HepG2 (cell line): ENCODE results near the gene TBC1D5. TPM values are rescaled to one million over a fixed set of nuclear protein-coding genes. Genes with fewer than 3 reads are reported as not detected.

Experiments
- ATAC-seq: fragments of 200-7000 bp; cut with Tn5 transposase; 3 replicates; pipeline ENCODE4 v1.9.1; 2020; ENCODE audit warnings: mild to moderate bottlenecking, moderate library complexity
- BruUV-seq: library from RNA; stranded (reverse); fragments of 400-500 nt; replicated peaks from 2 replicates; lab custom pipeline; 2021; lab: Mats Ljungman, UMichigan
- CTCF ChIA-PET: fragments of 300-600 bp; formaldehyde crosslinking; extraction: SDS; loops from one replicate; lab custom pipeline; 2021; ENCODE audit warnings: low total read pairs, inconsistent platforms, low intra/inter-chr PET ratio; lab: Yijun Ruan, JAX
- POLR2A ChIA-PET: fragments of 350-600 bp; sonication (Branson Sonifier 250); formaldehyde crosslinking; loops from one replicate; lab custom pipeline; 2020; ENCODE audit warnings: antibody characterized with exemption, inconsistent platforms; lab: Yijun Ruan, JAX
- DNase-seq: peaks from one replicate; pipeline ENCODE4 v3.0.0-alpha.2; 2015; ENCODE audit warnings: low spot score
- FAIRE-seq: peaks from 3 replicates; lab custom pipeline; 2011; peaks lifted over from hg19 to GRCh38; lab: Jason Lieb, UNC
- H2AFZ ChIP-seq: one replicate; pipeline ENCODE4 v1.6.1; 2011; ENCODE audit warnings: low read length, inconsistent platforms
- H3K27ac ChIP-seq: fragments of 300-600 bp; 3 replicates; pipeline ENCODE4 v1.8.0; 2011; ENCODE audit warnings: mixed run types, mild to moderate bottlenecking, mixed read lengths, low read length, inconsistent platforms; ENCODE audit not compliant: insufficient read depth; ENCODE audit errors: extremely low read length
- H3K27me3 ChIP-seq, 2 experiments: fragments of 200-600 bp in 1 of 2; 2 replicates in 1 of 2; 3 replicates in 1 of 2; pipeline versions ENCODE4 v1.6.0 to v1.8.0; 2011; ENCODE audit warnings: low read length in 2 of 2, mild to moderate bottlenecking in 2 of 2, moderate library complexity in 2 of 2, inconsistent platforms in 1 of 2; ENCODE audit not compliant: insufficient read depth in 2 of 2, control insufficient read depth in 1 of 2
- H3K36me3 ChIP-seq, 2 experiments: fragments of 200-600 bp in 1 of 2; replicated peaks in 1 of 2; 2 replicates in 1 of 2; 3 replicates in 1 of 2; pipeline versions ENCODE4 v1.5.1 to v1.8.0; 2011; ENCODE audit warnings: low read length in 2 of 2, inconsistent platforms in 1 of 2; ENCODE audit not compliant: insufficient read depth in 2 of 2, control insufficient read depth in 1 of 2
- H3K4me1 ChIP-seq: 2 replicates; pipeline ENCODE4 v1.5.1; 2012; ENCODE audit warnings: low read length, inconsistent platforms; ENCODE audit not compliant: insufficient read depth
- H3K4me2 ChIP-seq: 2 replicates; pipeline ENCODE4 v1.6.0; 2011; ENCODE audit warnings: low read depth, low read length, inconsistent platforms
- H3K4me3 ChIP-seq, 3 experiments: fragments of 200-600 bp in 1 of 3; sonication (generic), shearing (Covaris generic) in 1 of 3; replicated peaks in 1 of 3; 2 replicates each; pipeline ENCODE4 v1.5.1; 2011 to 2016; ENCODE audit warnings: low read length in 3 of 3, inconsistent platforms in 2 of 3, low read depth in 2 of 3, mild to moderate bottlenecking in 2 of 3, control low read depth in 1 of 3, mixed read lengths in 1 of 3; ENCODE audit not compliant: insufficient read depth in 1 of 3
- H3K79me2 ChIP-seq: one replicate; pipeline ENCODE4 v1.6.1; 2011; ENCODE audit warnings: low read length, inconsistent platforms; ENCODE audit not compliant: insufficient read depth
- H3K9ac ChIP-seq: 2 replicates; pipeline ENCODE4 v1.6.0; 2011; ENCODE audit warnings: mild to moderate bottlenecking, low read depth, low read length, inconsistent platforms; ENCODE audit not compliant: insufficient read depth
- H3K9me3 ChIP-seq: 2 replicates; pipeline ENCODE4 v1.5.1; 2012; ENCODE audit warnings: mild to moderate bottlenecking, low read length
- H4K20me1 ChIP-seq: 2 replicates; pipeline ENCODE4 v1.6.0; 2011; ENCODE audit warnings: inconsistent platforms, mild to moderate bottlenecking, low read length, moderate library complexity; ENCODE audit not compliant: insufficient read depth
- BORCS8-MEF2B ChIP-seq: sonication (generic); formaldehyde crosslinking; IDR thresholded peaks from 2 replicates; pipeline ENCODE4 v1.8.0; 2022; ENCODE audit warnings: mild to moderate bottlenecking, missing genetic modification reagents
- CENPT ChIP-seq: sonication (generic); formaldehyde crosslinking; IDR thresholded peaks from 2 replicates; pipeline ENCODE4 v1.8.0; 2022; ENCODE audit warnings: low read depth, mild to moderate bottlenecking, moderate library complexity, missing genetic modification reagents
- EED ChIP-seq: sonication (generic); formaldehyde crosslinking; IDR thresholded peaks from 2 replicates; pipeline ENCODE4 v1.5.0; 2020; ENCODE audit warnings: mild to moderate bottlenecking, missing genetic modification reagents
- FOXP1 ChIP-seq, 2 experiments: fragments of 450-650 bp in 1 of 2; IDR thresholded peaks; 2 replicates each; pipeline ENCODE4 v1.6.1; 2017 to 2018; ENCODE audit warnings: antibody characterized with exemption in 1 of 2
- KLF9 ChIP-seq: IDR thresholded peaks from 2 replicates; pipeline ENCODE4 v1.6.1; 2016; ENCODE audit warnings: low read depth
- PLSCR1 ChIP-seq: sonication (generic); formaldehyde crosslinking; IDR thresholded peaks from 2 replicates; pipeline ENCODE4 v1.5.0; 2020; ENCODE audit warnings: missing genetic modification reagents, mild to moderate bottlenecking, borderline replicate concordance
- PRDM15 ChIP-seq: sonication (generic); formaldehyde crosslinking; IDR thresholded peaks from 2 replicates; pipeline ENCODE4 v1.4.0; 2020; ENCODE audit warnings: missing genetic modification reagents
- SAFB2 ChIP-seq: sonication (generic); formaldehyde crosslinking; IDR thresholded peaks from 2 replicates; pipeline ENCODE4 v1.5.1; 2020; ENCODE audit warnings: missing genetic modification reagents, low read depth, mild to moderate bottlenecking, borderline replicate concordance
- SNAPC4 ChIP-seq: sonication (generic); formaldehyde crosslinking; IDR thresholded peaks from 2 replicates; pipeline ENCODE4 v1.4.0; 2020; ENCODE audit warnings: mild to moderate bottlenecking, missing genetic modification reagents
- TOPORS ChIP-seq: sonication (generic); formaldehyde crosslinking; IDR thresholded peaks from 2 replicates; pipeline ENCODE4 v1.8.0; 2023; ENCODE audit warnings: mild to moderate bottlenecking, missing genetic modification reagents
- WGBS: methylation state at CpG from one replicate; pipeline ENCODE4 v1.1.6; 2017; ENCODE audit warnings: low lambda C conversion rate; 5-methylcytosine and 5-hydroxymethylcytosine counted together
- in situ Hi-C: cut with HindIII; loops from 2 replicates; pipeline ENCODE4 v1.10.0; 2017; ENCODE audit warnings: low pct_unique_long_range_greater_than_20kb; ENCODE audit not compliant: extremely low pct_ligation_motif_present
- intact Hi-C: fragments of 100-400 bp; cut with micrococcal nuclease; formaldehyde crosslinking; loops from one replicate; pipeline ENCODE4 v1.10.0; 2022; ENCODE audit not compliant: unreplicated experiment
- polyA plus RNA-seq, 8 experiments: library from polyadenylated mRNA; depleted of rRNA in 3 of 8; stranded (reverse) in 7 of 8; unstranded in 1 of 8; fragments of >200 nt; fragmentation: Illumina TruSeq in 4 of 8; extraction: Trizol in 4 of 8; gene quantifications; 2 replicates each; pipeline versions ENCODE4 v1.2.1 to v1.2.3, GENCODE V29; 2011 to 2016; ENCODE audit warnings: low read depth in 4 of 8, missing spikeins in 1 of 8, mixed read lengths in 1 of 8; ENCODE audit not compliant: insufficient read depth in 1 of 8
- total RNA-seq, 5 experiments: library from RNA; depleted of rRNA; stranded (reverse); fragments of >200 nt; fragmentation: Illumina TruSeq; extraction: Trizol; gene quantifications; 2 replicates each; pipeline ENCODE4 v1.2.3, GENCODE V29; 2016; ENCODE audit warnings: low read depth in 1 of 5
- TF ChIP-seq, protein P1 (sequence below): sonication (generic); formaldehyde crosslinking; IDR thresholded peaks from 2 replicates; pipeline ENCODE4 v1.4.0; 2020; ENCODE audit warnings: missing genetic modification reagents, borderline replicate concordance
- TF ChIP-seq, protein P2 (sequence below): sonication (generic); formaldehyde crosslinking; IDR thresholded peaks from 2 replicates; pipeline ENCODE4 v1.4.0; 2020; ENCODE audit warnings: mild to moderate bottlenecking, missing genetic modification reagents

Gene TBC1D5
- total and polyA plus RNA-seq, 2 of the 13 experiments (the other 11 are each of a cell fraction or from before 2014, with no cell fraction given) = 19.2 to 33.3 TPM

DNA sequence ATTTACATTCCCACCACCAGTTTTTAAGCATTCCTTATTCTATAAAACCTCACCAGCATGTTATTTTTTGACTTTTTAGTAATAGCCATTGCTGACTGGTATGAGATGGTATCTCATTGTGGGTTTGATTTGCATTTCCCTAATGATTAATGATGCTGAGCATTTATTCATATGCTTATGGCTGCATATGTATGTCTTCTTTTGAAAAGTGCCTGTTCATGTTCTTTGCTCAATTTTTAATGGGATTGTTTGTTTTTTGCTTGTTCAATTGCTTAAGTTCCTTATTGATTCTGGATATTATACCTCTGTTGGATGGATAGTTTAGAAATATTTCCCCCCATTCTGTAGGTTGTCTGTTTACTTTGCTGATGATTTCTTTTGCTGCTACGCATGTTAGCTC is 16.1 kb downstream of the TBC1D5 start:
- POLR2A ChIA-PET = no interaction called here
- no peaks in the 10 kb centered on the region for H4K20me1 ChIP-seq
- in situ Hi-C loops (no loop called here), intact Hi-C loops (no loop called here)
- H3K4me2 ChIP-seq = no peak overlapping the region
- H3K9ac ChIP-seq = no peak overlapping the region
- no TSS peak for BruUV-seq
- DNase-seq (no peak), FAIRE-seq (no peak), ATAC-seq (no peak)
- H3K27ac ChIP-seq = no peak overlapping the region
- CTCF ChIA-PET = no interaction called here
- H3K4me1 ChIP-seq = 0 out of 2 replicates have a peak, but pooled peaks cover 6% of the 10 kb centered on the region
- no peak overlapping the region for H3K4me3 ChIP-seq
- no peak overlapping the region for H2AFZ ChIP-seq
- 100% methylated on average over 1 of the region's 1 CpG for WGBS
- H3K79me2 ChIP-seq = peaks cover 7% of the 10 kb centered on the region
- no peaks in the 10 kb centered on the region for H3K36me3 ChIP-seq
- H3K27me3 ChIP-seq = no peaks in the 10 kb centered on the region
- H3K9me3 ChIP-seq = no peaks in the 10 kb centered on the region
- no peak for TF ChIP-seq FOXP1 (IDR thresholded peaks at IDR 0.05)
- no peak for TF ChIP-seq FOXP1 (CRISPR knock-in tag; IDR thresholded peaks at IDR 0.05)
- no peak for TF ChIP-seq KLF9 (CRISPR knock-in tag)
- TF ChIP-seq PLSCR1 (CRISPR knock-in tag) = no peak
- TF ChIP-seq, protein P1, sequence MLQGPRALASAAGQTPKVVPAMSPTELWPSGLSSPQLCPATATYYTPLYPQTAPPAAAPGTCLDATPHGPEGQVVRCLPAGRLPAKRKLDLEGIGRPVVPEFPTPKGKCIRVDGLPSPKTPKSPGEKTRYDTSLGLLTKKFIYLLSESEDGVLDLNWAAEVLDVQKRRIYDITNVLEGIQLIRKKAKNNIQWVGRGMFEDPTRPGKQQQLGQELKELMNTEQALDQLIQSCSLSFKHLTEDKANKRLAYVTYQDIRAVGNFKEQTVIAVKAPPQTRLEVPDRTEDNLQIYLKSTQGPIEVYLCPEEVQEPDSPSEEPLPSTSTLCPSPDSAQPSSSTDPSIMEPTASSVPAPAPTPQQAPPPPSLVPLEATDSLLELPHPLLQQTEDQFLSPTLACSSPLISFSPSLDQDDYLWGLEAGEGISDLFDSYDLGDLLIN (CRISPR knock-in tag) = no peak
- TF ChIP-seq, protein P2, sequence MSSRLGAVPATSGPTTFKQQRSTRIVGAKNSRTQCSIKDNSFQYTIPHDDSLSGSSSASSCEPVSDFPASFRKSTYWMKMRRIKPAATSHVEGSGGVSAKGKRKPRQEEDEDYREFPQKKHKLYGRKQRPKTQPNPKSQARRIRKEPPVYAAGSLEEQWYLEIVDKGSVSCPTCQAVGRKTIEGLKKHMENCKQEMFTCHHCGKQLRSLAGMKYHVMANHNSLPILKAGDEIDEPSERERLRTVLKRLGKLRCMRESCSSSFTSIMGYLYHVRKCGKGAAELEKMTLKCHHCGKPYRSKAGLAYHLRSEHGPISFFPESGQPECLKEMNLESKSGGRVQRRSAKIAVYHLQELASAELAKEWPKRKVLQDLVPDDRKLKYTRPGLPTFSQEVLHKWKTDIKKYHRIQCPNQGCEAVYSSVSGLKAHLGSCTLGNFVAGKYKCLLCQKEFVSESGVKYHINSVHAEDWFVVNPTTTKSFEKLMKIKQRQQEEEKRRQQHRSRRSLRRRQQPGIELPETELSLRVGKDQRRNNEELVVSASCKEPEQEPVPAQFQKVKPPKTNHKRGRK (CRISPR knock-in tag) = no peak
- TF ChIP-seq TOPORS (CRISPR knock-in tag) = no peak
- TF ChIP-seq BORCS8-MEF2B (CRISPR knock-in tag) = no peak
- TF ChIP-seq CENPT (CRISPR knock-in tag) = no peak
- TF ChIP-seq PRDM15 (CRISPR knock-in tag) = no peak
- no peak for TF ChIP-seq EED (CRISPR knock-in tag)
- no peak for TF ChIP-seq SAFB2 (CRISPR knock-in tag)
- no peak for TF ChIP-seq SNAPC4 (CRISPR knock-in tag)
